Fibroblast of upper back skin (primary cell): Measurements from ENCODE around the gene SYNPO2.
"Not testable (repeated sequence)": the region's sequence is repeated elsewhere in the genome, so short reads cannot be mapped to it uniquely, and the experiment has no call there.

Experiments used
- DNase-seq: peaks from one replicate; pipeline ENCODE4 v3.0.0-alpha.2; 2013

SYNPO2 gene

DNA sequence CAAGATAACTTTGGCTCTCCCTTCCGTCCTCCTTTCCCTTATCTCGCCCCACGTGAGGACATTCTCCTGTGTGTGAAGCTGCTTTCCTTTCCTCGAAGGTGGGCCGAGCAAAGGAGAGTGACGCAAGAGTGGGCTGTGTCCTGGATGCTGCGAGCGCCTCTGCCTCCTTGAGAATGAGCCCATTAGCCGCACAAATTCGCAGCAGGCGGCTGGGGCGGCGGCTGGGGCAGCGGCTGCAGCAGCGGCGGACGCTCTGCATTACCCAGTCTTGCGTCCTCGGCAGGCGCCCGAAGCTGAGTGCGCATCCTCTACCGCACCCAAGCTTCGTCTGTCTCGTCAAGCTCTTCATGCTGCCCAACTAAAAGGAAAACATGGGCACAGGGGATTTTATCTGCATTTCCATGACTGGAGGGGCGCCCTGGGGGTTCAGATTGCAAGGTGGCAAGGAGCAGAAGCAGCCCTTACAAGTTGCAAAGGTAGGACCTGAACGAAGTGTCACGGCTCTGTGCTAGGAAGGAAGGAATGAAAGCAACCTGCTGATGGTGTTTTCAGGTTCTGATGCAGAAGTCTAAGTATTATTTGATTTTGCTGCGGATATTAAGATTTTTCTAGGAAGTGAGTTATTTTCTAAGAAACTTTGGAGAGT, at the start of gene SYNPO2:
Gene SYNPO2, plus strand, starts transcription at position 189 of the 646 bp plus-strand sequence. Its CDS starts 183 bp downstream, at position 372.
- peak; percentile 88 for DNase-seq

GRCh38 chr4:118839221-118839927, 49.3 kb upstream of the SYNPO2 start:
- no peak for DNase-seq

GRCh38 chr4:118842055-118842454, 46.6 kb upstream of the SYNPO2 start:
- peak; percentile 62 for DNase-seq

DNA sequence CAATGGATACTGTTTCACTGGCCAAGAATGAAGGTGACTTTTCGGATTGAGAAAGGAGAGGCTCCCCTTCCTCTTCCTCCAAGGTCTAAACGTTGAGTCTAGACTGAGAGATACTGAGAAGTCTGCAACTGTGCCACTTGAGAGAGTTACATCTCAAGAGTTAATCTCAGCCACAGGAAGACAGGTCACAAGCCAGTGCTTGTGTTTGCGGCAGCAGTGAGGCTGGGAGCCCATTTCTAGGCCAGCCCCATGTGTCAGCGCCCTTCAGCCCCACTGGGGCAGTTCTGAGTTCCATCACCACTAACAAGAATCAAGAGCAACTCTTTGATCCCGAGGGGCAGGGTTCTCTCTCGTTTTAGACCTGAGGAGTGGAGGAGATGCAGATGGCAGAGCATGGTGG, 45.4 kb upstream of the SYNPO2 start:
- no peak for DNase-seq

GRCh38 chr4:118845552-118846050, 43.1 kb upstream of the SYNPO2 start:
- no peak for DNase-seq

DNA sequence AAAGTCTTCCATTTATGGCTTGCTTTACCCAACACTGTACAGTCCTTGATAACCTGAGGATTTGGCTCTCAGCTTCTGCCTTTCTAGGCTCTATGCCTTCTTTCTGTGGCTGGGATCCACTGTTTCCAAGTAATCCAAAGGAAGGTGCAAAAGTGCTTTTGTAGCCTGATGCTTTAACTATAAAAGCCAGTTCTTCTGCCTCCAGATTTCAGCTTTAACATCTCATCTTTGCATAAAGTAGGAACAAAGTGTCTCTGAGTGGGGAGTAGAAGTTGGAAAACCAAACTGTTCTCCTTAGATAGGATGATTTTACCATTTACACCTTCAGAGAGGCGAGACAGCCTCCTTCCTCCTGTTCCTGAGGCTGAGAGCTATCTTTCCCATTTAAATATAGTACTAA, 41.7 kb upstream of the SYNPO2 start:
- no peak for DNase-seq

DNA sequence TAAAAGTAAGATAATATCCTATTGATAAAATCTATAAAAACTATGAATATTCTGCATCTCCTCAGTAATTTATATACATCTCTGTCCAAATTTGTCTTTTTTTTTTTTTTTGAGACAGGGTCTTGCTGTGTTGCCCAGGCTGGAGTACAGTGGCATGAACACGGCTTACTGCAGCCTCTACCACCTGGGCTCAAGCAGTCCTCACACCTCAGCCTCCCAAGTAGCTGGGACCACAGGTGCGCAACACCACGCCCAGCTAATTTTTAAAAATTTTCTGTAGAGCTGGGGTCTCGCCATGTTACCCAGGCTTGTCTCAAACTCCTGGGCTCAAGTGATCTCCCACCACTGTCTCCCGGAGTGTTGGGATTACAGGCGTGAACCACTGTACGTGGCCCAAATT, 40.4 kb upstream of the SYNPO2 start:
- no peak for DNase-seq

DNA sequence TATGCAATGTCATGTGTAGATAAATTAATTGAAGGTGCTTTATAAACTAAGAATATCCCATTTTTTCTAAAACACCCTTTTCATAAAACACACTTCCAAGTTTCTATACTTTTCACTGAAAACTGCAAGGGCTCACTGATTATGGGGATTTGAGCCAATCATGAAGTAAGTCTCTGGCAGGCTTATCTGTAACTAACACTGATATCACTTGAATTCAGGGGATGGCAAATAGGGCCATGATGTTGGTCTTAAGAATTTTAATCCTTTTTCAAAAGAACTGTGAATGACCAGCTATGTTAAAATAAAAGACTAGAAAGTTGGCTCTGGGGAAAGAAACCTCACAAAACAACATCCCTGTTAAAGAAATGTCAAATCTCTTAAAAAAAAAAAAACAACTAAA, 39.8 kb upstream of the SYNPO2 start:
- no peak for DNase-seq

DNA sequence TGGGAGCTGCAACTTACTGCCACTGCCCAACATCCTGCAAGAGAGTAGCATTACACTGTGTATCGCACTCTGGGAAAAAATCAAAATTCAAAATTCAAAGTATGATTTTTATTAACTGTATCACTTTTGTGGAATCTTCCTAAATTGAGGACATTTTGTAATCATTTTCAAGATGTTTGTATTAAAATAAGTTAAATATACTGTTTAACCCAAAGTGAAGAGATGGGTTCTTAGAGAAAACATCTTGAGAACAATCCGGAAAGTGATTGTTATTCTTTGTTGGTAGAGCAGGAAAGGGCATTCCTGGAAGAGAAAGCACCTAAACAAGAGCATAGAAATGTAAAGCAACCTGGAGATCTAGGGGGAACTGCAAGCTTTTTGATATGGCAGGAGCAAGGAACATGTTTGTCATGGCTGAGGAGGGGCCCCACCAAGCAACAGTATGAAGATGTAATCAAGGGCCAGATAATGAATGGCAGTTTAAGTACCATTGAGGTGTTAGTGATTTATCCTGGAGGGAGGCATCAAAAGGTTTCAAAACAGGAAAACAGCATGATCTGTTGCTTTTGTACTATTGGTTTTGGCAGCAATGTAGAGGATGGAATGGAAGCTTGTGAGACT, 38.7 kb upstream of the SYNPO2 start:
- DNase-seq = no peak

GRCh38 chr4:118850488-118851173, 38.0 kb upstream of the SYNPO2 start:
- no peak for DNase-seq

GRCh38 chr4:118857760-118858159, 30.9 kb upstream of the SYNPO2 start:
- DNase-seq = no peak

- no peak for DNase-seq
These were observed 29.9 kb upstream of the SYNPO2 start for GRCh38 chr4:118858779-118859178.

DNA sequence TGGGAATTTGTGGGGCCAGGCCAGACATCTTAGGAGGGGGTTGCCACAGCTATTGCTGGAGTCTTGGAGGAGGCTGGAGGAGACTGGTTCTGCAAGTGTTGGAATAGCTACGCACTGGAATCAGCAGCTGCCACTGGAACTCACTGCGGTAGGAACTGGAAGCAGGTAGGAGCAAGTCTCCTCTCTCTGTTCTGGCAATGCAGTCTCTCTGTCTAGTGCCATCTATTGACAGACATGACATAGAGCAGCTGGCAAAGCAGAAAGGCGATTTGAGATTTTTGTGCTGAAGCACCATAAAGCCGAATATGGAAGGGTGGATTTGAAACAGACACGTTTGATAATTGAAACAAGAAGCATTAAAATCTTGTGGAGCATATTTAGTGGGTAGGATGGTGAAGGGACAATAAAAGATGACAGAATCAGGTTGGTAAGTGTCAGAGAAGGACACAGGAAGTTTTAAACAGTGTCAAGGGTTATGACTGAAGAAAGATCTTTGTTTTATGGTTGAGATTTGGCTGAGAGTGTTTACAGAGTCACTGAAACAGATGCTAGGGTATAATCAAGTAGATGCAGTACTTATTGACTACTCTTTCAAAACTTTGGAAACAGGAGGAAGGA, 23.5 kb upstream of the SYNPO2 start:
- DNase-seq = peak; percentile 66

DNA sequence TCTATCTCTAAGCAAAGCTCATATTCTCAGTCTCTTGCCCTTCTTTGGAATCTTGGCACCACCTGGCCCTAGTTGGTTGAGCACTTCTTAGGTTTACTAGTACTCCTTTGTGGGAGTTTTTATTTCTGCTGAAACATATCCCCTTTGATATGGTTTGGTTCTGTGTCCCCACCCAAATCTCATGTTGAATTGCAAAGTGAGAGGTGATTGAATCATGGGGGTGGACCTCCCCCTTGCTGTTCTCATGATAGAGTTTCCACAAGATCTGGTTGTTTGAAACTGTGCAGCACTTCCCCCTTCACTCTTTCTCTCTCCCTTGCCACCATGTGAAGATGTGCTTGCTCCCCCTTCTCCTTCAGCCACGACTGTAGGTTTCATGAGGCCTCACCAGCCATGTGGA, 22.2 kb upstream of the SYNPO2 start:
- DNase-seq = no peak

DNA sequence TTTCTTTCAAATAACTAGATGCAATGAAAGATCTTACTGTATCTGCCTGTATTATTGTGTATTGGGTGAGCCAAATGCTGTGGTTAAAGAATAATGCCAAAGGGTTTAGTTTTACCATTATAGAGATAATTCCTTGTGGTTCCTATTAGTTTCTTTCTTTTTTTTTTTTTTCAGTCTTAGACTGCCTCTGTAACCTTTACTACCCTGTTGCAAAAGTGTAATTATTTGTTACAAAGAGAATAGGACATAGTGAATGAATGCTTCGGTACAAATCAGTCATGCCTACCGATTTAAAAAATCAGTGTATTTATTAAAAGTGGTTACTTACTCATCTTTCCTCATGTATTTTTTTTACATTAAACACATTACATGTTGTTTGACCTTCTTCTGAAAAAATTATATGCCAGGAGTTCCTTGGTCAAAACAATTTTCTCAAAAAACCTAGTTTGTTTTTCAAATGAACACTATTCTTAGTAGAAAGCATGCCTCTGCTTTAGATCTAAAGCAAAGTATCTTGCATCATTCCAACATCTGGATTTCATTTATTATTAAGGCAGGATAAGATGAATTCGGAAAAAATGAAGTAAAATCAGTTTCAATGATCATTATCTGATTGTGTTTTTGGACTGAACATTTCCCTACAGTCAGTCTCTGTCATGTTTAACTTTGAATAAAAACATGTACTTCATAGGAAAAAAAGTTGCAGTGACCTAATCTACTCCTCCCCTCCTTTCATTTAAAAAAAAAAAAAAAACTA, 21.2 kb upstream of the SYNPO2 start:
- peak; percentile 68 for DNase-seq

DNA sequence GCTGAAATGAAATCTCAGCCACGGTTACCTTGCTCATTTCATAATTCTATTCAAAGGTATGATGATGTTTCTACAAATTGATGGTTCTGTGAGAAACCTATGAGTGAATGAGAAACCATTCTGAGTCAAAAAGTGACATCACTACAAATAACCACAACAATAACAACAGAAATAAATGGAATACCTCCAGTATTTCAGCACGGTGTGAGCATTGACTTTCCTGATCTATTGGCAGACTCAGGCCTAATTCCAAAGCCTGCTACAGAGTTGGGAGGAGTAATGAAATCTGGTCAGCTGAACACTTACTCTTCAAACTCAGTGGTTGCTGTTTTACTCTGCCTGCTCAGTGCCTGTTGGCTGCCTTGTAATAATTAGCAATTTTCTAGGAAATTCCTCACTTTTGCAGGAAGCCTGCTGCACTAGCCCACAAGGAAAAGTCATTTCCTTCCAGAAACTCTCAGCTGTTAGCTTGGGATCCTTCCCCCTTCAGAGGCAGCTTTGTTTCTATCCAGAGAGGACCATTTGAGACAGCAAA, 18.8 kb upstream of the SYNPO2 start:
- DNase-seq = peak; percentile 65

DNA sequence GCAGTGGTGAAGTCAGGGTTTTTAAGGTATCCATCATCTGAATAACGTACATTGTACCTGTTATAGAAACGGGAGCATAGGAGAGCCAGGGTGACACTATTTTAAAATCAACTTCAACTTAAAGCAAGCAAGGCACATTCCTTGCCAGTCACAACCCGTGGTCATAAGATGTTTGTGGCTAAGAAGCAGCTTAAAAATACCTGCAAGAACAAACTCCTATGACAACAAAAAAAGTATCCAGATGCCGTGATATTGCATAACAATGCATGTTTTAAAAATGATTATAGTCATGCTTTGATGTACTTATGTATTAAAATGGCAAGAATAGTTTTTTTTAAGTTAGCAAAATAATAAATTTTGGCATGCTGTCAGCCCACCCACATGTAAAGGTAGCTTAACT, 16.5 kb upstream of the SYNPO2 start:
- DNase-seq = no peak

DNA sequence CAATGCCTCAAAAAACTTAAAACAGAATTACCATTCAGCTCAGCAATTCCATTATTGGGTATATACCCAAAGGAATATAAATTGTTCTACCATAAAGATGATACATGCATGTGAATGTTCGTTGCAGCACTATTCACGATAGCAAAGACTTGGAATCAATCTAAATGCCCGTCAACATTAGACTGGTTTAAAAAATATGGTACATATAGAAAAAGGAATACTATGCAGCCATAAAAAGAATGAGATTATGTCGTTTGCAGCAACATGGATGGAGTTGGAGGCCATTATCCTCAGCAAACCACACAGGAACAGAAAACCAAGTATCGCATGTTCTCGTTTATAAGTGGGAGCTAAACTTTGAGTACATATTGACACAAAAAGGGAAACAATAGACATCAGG, 10.9 kb upstream of the SYNPO2 start:
- DNase-seq = no peak

- DNase-seq = not testable (repeated sequence)
These were observed 10.1 kb upstream of the SYNPO2 start for GRCh38 chr4:118878507-118878906.

DNA sequence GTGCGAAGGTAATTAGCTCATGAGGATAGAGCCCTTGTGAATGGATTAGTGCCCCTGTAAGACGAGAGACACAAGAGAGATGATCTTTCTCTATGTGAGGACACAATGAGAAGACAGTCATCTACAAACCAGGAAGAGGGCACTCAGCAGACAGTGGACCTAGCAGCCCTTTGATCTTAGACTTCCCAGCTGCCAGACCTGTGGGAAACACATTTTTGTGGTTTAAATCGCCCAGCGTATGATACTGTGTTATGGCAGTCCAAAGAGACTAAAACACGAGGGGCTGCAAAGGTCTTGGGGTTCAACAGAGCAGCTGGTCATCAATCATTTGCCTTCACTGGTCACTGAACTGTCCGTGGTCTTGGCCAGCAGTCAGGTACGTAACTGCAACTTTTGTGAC, 9.2 kb upstream of the SYNPO2 start:
- no peak for DNase-seq

- DNase-seq = no peak
These were observed 7.0 kb upstream of the SYNPO2 start for GRCh38 chr4:118881512-118882146.
